Amygdala (tissue), 56 donors: ENCODE measurements around the gene FUT3.
A peak's percentile ranks its signal among the peaks of the same experiment; 100 is the strongest.
"Not testable (repeated sequence)": the region's sequence is repeated elsewhere in the genome, so short reads cannot be mapped to it uniquely, and the experiment has no call there.

Experiments used
- DNase-seq, 56 donors: peaks; one replicate each; lab custom pipeline; 2025; lab: John Stamatoyannopoulos, UW

Gene FUT3

GRCh38 chr19:5851302-5851701 lies at the start of gene FUT3:
Gene FUT3, minus strand, starts transcription at chr19:5851449.
- DNase-seq = no peak

DNA sequence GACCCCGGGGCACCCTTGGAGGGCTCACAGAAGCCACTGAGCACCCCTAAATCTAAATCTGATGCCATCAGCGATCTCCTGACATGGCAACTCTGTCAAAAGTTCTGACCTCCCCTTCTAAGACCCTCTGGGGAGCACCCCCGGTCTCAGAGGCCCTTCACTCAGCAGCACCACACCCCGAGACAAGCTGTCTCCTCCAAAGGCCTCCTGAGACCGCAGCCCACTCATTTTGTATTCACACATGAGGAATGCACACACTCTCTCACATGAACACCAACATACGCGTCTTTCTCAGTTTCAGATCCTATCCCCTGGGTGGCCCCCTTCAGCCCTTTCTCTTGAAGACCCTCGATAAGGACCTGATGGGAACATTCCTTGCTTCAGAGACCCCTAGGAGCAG lies 49.7 kb upstream of the FUT3 start:
- DNase-seq = no peak

DNA sequence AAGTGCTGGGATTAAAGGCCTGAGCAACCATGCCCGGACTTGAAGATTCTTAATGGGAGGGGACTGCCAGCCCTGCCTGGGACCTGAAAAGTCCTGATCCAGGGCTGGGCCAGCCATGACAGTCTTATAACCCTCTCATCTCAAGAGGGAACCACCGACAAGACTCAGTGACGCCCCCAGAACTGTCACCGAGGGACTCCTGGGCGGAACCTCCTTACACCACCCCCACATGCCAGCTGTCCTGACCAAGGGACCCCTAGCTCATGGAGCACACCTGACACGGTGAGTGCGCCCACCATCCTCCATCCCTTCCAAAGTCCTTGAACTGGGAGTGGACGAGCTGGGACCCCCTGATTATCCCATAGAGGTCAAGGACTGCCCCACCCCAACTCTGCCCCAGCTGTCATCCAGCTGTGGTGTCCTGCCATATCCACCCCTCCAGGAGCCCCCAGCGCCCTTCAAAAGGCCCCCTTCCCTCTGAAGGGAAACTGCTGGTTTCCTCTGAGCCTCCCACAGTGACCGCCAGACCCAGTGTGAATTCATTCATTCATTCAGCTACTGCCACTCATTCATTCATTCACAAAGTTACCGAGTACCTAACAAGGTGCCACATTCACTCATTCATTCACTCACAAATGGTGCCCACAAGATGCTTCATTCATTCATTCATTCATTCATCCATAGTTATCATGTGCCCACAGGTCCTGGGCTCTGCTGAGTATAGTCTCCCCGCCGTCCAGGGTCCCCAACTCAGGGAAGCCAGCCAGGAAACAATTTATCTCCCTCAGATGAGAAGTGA lies 48.7 kb upstream of the FUT3 start:
- no peak for DNase-seq

DNA sequence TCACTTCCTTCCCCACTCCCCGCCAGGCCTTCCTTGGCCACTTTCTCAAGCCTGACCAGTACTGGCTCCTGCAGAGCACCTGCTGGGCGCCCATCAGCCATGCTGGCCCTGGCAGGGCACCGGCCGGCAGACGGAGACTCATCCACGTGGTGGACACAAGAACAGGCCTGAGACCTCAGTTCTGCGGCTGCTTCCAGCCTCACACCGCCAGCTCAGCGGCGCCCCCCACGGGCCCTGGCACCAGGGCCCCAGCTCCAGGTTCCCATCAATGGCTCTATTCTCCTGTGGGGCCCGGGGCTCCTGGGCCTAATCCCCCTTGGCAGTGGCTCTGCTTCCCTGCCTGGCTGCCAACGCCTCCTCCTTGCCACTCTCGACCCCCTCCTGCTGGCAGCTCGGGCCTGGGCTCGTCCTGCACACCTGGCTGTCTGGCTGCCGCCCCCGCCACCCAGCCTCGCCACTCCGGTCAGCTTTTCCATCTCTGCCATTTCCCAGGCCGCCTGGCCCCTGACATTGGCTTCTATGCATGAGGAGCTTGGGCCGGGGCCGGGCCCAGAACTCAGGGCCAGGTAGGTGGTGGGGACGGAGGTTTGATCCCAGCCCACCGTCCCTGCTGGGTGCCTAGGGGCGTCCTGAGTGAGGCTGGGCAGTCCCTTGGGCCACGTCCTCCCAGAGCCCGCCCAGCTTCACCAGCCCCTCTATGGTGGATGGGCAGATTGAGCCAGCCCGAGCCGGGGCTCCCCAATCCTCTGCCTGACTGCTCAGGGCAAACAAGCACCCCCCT lies 46.1 kb upstream of the FUT3 start:
- no peak for DNase-seq

DNA sequence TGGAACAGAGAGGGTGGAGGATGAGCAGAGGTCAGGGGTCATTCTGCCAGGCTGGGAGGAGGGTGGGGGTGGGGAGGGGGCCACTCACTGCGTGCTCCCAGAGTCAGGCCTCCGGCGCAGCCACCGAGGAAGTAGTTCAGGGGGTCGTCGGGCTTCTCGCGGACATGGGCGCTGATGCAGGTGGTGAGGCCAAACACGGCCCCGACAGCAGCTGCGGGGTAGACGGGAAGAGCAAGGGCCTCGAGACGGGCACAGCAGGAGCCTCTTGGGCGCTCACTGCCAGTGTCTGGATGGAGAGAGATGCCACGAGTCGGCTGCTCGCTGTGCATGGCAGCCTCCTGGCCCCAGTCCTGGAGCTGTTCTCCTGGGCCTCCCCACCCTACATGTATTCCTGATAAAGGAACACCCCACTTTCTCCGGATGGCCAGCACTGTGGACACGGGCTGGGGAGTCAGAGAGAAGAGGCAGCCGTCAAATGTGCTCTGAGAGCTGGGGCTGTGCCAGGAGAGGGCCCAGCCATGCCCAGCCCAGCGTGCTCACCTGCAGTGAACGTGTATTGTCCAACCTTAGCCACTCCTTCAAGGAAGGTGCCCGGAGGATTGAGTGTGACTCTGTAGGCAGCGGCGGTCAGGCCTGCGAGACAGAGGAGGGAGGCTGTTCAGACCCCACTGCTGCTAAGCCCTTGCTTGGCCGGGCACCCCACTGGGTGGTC lies 45.3 kb upstream of the FUT3 start:
- no peak for DNase-seq

- no peak for DNase-seq
Measured at GRCh38 chr19:5895890-5896289, 44.6 kb upstream of the FUT3 start.

DNA sequence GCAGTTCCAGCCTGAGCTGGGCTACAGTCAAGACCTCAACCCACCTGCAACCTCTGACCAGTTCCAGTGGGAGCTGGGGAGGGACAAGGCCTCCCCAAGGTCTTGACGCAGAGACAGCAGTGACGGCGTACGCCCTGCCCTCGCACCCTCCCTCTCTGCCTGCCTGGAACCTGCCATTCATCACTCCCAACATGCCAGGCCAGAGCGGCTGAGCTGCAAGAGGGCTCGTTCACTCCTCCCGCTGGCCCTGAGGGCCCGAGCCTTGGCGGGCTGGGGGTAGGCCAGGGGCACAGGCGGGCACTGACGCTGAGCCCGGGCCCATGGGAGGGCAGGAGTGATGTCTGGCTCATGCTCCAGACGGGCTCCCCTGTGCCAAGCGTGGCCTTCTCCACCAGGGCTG lies 44.2 kb upstream of the FUT3 start:
- DNase-seq = no peak

DNA sequence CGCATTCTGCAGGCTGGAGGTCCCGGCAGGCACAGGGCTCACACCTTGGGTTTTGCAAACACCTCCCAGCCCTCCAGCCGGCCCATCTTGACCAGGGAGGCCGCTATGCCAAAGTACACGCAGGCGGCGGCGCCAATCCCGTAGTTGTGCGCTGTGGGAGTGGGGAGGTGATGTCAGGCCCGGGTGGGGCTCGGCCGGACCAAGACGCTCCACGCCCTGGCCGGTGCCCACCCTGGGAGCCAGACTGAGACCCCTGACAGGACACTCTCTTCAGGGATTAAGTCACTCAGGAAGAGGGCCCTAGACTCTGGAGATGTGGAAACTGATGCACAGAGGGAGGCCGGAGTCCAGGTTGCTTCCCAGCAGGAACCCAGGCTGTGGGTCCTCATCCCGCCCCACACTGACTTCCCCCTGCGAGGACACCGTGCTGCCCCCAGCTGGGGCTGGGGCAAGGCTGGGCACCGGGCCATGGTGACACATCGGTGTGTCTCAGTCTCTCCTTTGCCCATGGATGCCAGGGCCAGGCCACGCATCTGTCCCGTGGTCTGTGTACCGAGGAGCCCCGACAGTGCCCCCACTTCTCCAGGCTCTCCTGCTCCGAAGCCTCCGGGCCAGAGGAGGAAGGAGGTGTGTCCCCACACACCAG lies 43.6 kb upstream of the FUT3 start:
- DNase-seq = no peak

GRCh38 chr19:5893907-5894703 lies 42.9 kb upstream of the FUT3 start:
- DNase-seq = no peak

GRCh38 chr19:5893296-5893903 lies 42.2 kb upstream of the FUT3 start:
- no peak for DNase-seq

GRCh38 chr19:5892772-5893275 lies 41.6 kb upstream of the FUT3 start:
- DNase-seq = peak in 1 of 56 donors; percentile 3

DNA sequence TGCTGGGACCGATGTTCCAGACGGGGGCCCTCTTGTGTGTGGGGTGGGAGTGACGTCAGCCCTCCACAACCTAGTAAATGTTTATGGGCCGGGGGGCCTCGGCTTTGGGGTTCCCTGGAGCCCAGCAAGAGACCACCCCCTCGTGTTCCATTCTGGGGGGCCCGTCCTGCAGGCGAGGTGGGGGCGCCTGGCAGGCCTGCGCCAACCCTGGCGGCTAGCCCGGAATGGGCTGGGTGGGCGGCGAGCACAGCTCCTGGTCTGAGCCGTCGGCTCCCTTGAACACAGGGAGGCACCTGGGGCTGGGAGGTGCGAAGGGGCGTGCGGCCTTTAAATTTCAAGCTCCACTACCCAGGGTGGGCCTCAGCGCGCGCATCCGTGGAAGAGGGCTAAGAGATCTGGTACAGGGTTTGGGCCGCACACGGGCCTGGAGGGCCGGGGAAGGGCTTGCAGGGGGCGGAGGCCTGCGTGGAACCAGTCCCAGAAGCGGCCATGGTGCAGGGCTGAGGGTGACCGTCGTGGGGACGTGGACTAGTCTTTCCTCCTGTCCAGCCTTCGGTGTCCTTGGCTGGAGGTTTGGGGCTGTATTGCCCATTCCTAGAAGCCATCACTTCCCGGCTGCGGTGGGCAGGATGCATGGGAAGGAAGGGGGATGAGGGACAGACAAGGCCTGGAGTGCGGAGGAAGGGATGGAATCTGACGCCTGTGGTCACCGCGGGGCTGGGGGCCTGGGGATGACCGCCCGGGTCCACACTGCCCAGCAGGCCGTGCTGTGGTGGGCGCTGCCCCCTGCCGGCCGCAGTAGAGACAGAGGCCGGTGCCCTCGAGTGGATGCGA lies 40.9 kb upstream of the FUT3 start:
- DNase-seq = peak in 17 of 56 donors; percentile 2 to 58 (median 20)

DNA sequence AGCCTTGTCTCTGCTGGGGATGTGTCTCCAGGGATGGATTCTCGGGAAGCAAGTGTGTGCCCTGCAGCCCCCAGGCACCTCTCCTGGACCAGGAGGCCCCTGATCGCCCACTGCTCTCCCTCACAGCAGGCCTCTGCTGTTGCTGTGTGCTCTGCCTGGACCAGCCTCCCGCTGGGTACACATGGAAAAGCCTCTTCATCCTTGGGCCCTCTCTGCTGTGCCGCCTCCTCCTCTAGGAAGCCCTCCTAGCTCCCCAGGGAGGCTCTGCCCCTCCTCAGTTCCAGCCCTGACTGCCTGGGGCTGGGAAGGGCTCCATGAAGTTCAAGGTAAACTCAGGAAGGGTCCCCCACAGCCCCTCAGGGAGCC lies 40.3 kb upstream of the FUT3 start:
- DNase-seq = no peak

DNA sequence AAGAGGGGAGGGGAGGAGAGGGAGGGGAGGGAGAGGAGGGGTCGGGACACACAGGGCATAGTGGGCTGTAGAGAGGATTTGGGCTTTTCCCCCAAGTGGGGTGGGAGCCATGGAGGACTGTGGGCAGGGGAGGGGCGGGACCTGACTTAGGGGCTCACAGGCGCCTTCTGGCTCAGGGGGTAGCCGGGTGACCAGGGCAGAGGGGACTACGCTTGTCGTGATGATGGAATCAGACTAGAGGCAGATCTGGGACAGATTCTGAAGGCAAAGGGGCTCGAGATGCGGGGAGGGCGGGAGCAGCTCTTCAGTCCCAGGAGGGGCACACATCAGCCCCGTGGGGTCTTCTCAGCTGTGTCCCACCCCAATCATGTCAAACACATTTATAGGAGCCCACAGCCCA lies 38.9 kb upstream of the FUT3 start:
- DNase-seq = no peak

DNA sequence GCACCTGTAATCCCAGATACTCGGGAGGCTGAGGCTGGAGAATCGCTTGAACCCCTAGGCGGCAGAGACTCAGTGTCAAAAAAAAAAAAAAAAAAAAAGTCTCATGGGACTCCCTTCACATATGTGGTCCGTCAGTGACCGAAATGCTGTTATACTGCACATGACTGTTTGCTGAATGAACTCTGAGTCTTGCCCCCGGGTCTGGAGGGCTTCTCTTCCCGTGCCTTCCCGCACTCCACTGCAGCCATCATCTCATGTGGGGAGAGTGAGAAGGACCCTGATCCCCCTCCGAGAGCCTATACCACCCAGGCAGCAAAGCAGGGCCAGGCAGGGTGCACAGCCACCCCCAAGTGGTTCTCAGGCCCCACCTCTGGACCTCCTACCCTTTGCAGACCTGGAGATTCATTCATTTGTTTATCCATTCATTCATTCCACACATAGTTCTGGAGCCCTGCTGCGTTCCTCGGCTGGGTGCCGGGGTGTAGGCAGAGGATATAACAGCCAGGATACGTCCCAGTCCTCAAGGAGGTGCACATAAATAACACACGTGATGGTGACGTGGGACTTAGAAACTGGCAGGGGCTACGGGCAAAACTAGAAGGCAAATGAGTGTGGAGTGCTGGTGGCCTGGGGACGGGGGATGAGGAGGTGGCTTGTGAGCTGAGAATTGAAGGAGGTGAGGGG lies 38.2 kb upstream of the FUT3 start:
- no peak for DNase-seq

DNA sequence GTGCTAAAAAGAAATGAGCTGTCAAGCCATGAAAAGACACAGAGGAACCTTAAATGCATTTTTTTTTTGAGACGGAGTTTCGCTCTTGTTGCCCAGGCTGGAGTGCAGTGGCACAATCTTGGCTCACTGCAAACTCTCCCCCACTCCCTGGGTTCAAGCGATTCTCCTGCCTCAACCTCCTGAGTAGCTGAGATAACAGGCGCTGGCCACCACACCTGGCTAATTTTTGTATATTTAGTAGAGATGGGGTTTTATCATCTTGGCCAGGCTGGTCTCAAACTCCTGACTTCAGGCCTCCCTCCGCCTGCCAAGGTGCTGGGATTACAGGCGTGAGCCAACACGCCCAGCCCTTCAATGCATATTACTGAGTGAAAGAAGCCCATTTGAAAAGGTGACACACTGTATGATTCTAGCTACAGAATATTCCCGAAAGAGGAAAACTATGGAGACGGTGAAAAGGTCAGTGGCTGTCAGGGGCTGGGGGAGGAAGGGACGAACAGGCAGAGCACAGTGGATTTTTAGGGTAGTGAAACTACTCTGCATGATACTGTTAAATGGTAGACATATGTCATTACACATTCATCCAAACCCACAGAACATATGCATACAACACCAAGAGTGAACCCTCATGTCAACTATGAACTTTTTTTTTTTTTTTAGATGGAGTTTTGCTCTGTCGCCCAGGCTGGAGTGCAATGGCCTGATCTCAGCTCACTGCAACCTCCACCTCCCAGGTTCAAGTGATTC lies 33.0 kb upstream of the FUT3 start:
- DNase-seq = not testable (repeated sequence)
